Hypothalamus (tissue), 51 donors: ENCODE data around the gene IGLL5.
"Not testable (repeated sequence)": the region's sequence is repeated elsewhere in the genome, so short reads cannot be mapped to it uniquely, and the experiment has no call there.

Source experiments
- DNase-seq, 51 donors: peaks; one replicate each; lab custom pipeline; 2025; lab: John Stamatoyannopoulos, UW

IGLL5 gene

DNA sequence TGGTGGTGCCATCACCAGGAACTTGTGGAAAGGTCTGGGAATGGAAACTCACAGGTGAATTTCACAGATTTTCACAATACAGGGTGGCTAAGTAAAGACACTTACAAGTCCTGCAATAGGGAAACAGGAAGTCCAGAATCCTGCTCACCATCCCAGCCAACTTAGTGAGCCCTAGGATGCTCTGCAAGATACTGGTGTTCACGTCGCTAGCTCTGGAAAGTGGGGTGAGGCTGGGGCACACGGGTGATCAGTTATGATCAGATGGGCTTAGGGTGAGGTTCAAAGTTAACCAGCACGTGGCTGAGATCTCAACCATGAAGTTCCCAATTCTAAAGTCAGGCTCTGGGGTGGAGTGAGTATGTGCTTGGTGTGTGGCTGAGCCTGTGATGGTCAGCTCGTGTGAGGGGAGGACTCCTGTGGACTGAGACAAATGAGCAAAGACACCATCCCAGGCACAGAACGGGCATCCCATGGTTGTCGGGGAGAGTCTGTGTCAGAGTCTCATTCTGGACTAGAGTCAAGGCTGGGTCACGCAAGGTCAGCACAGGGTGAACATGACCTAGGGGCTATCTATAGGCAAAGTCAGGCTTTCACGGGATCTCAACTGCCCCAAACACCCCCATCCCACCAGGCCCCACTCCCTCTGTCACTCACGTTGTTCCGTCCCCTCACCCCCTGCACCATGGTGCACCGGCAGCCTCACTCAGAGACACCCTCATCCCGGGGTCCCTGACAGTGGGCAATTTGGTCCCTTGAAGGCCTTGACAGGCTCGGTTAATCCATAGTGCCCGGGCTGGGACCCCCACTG, 23.9 kb downstream of the IGLL5 start:
- DNase-seq = no peak

DNA sequence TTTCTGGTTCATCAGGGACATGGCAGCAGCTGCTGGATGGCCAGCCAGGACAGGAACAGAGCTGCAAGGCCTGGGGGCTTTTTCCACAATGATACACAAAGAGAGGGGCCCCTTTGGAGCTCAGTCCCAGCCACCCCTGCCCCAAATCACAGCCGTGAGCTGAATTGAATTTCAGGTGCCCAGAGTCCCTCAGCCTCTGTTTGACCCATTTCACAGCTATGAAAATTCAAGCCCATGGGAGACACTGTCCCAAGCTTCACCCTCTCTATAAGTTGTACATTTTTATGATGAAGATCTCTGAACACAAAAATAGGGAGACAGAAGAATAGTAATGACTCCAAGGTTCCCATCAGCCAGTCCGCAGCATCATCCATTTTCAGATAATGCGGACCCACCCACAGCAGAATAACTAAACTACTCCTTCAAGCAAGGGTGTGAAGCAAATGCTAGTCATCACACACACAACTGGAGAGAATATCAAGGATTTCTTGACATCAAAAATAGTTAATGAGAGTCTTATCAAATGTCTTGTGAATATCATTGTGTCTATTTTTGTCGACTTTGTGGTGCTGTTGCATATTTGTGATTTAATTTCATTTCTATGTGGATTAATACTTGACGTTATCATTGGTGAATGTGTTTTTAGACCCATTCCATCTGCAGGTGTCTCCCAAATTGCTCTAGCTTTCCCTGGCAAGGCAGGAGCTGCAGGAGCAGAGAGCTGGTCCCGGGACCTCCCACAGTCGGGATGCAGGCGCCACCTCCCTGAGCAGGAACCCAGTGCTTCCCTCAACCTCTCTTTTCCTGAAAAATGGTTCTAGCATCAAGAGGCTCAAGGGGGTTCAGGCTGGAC, 24.7 kb downstream of the IGLL5 start:
- DNase-seq = no peak

DNA sequence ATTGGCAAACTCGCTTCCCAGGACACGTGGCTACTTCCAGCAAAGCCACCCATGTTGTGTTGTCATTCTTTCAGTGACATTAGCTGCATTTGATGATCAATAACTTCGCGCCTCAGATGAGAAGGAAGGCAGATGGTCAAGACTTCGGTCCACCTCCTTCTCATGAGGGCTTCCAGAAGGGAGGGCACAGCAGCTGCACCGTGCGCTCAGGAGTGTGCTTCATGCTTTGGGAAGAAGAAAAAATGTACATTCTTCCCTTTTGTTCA, 25.3 kb downstream of the IGLL5 start:
- no peak for DNase-seq

DNA sequence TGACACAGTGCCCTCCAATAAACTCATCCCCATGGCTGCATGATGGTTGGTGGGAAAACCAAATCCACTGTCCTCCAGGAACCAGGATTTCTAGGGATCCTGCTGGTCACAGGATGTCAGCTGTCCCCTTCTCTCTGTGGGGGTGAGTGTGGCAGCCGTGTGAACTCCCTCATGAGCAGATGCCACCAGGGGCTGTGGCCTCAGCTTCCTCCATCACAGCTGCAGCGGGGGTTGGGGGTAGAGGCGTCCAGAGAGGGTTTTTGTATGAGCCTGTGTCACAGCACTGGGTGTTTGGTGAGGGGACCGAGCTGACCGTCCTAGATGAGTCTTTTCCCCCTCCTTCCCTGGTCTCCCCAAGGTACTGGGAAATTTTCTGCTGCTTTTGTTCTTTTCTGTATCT, 26.4 kb downstream of the IGLL5 start:
- no peak for DNase-seq

DNA sequence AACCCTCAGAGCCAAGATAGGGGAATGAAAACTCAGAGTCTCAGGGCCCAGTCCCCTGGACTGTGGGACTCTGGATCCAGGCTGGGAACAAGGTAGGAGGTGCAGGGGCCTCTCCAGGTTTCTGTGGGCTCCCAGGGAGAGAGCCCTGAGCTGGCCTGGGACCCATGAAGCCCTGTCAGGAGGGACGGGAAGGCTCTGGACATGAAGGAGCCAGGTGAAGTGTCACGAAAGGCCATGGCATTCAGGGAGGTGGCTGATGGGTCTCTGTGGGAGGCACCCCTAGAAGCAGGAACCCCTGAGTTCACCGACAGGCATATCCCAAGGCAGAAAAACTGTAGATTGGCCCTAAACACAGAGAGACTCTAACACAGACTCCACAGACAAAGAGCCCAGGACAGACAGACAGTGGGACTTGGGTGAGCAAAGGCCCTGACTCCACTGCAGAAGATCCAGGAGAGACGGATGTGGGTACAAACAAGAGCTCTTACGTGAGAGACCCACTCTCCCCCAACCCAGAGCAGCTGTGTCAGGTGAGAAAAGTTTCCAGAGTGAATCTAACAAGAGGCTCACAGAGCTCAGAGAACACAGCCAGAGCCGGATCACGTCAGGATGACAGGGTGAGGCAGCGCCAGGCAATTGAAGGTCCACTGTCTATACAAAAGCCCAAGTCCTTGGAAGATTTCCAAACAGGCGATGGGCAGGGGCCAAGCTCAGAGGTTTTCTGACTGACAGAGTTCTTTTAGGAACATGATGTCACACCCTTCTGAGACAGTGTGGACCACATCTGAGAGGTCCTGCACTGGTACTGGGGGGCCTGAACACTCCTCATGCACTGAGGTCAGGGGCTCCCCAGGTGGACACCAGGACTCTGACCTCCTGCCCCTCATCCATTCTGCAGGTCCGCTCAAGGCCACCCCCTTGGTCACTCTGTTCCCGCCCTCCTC, 27.4 kb downstream of the IGLL5 start:
- DNase-seq = peak in 1 of 51 donors; percentile 26

DNA sequence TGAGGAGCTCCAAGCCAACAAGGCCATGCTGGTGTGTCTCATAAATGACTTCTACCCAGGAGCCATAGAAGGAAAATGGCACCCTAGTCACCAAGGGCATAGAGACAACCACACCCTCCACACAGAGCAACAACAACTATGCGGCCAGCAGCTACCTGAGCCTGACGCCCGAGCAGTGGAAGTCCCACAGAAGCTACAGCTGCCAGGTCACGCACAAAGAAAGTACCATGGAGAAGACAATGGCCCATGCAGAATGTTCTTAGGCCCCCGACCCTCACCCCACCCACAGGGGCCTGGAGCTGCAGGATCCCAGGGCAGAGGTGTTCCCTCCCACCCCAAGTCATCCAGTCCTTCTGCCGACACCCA, 28.0 kb downstream of the IGLL5 start:
- DNase-seq = no peak

DNA sequence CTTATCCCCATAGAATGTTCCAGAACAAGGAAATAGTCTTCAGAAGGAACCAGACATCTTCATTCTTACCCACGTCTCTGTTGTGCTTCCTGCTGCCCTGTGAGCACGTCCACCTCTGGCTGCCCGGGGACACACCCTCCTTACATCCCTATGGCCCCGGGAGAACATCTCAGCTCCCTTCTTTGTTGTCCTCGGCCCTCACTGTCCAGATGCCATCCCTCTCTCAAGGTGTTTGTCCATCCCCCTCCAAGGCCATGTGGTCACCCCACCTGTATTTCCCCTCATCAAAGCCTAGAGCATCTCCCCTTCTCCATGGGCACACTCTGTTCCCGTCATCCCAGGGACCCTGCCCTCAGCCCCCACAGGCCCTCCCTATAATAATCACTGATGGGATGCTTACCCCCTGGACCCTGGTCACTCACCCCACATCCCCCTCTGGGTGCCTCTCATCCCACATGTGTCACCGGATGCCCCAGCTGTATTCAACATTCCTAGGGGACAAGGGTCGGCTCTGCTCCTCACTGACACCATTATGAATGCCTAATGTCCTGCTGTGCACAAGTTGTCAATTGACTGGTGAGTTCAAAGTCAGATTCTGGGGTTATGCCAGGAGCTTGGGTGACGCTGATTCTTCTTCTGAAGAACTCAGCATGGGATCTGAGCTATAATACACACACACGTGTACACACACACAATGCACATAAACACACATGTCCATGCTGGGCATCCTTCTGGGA, 28.8 kb downstream of the IGLL5 start:
- no peak for DNase-seq

DNA sequence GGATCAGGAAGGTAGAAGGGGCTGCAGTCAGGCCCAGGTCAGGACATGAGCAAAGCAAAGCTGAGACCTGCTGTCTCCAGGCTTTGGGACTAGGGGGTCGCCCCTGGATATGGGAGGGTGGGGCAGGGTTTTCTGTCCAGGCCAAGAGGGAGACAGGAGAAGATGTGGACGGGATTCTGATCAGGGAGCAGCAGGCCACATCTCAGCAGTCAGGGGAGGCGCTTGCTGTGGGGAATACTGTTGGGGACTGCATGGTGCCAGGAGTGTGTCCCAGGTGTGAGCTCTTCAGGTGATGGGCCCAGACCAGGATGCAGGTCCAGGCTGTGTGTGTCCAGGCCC, 29.3 kb downstream of the IGLL5 start:
- DNase-seq = no peak

DNA sequence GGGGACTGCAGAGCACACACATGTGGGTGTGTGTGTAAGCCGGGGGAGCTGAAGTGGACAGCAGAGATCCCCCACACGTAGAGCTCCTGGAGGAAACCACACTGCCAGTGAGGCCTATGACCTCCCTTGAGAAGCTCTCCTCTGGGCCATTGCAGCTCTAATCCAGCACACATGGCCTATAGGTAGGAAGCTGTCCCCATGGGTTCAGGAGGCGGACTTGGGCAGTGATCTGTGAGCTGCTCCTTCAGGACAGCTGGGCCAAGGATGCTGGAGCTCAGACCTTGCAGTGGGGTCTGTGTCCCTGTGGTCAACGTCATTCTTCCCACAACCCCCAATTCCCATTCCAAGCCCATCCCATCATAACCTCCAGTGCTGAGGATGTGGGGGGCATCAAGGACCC, 29.8 kb downstream of the IGLL5 start:
- DNase-seq = no peak

DNA sequence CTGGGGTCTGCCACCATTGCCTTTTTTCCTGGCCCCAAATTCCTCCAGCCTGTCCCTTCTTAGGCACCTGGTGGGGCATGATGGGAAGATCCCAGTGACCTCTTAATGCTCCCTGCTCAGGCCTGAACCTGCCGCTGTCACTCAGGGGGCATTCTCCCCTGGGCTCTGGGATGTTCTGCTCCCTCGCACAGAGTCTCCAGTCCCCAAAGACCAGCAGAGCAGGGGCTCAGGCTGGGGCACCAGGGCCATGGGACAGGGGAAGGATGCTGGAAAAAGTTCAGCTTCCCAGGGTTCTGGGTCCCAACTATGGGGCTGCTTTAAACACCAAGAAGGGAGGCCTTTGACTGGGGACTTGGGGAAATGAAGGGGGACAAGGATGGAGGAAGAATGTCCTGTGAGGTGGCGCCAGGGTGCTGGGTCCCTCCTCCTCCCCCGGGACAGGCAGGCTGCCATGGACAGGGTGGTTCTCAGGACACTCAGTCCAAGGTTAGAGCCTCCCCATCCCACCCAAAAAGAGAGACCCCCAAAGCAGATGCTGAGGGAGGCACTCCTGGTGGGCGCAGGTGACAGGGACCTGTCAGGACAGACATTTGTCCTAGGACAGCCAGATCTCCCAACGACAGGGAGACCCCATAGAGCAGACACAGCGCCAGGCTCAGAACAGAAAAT, 30.8 kb downstream of the IGLL5 start:
- DNase-seq = no peak

DNA sequence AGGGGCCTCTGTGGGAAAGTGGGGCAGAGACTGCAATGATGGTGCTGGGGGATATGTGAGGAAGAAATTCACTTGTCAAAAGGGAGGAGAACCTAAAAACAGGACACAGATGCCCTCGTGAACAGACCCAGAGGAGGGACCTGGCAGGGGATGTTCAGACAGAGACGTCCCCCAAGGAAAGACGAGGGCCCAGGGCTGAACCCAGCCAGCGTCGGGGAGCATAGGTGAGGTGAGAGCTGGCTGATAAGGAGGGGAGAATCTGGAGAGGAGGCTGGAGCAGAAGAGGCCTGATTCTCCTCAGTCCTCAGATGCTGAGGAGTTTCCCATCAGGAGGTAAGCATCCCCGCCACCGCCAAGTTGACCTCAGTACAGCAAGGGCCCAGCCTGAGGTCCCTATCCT, 31.4 kb downstream of the IGLL5 start:
- no peak for DNase-seq

DNA sequence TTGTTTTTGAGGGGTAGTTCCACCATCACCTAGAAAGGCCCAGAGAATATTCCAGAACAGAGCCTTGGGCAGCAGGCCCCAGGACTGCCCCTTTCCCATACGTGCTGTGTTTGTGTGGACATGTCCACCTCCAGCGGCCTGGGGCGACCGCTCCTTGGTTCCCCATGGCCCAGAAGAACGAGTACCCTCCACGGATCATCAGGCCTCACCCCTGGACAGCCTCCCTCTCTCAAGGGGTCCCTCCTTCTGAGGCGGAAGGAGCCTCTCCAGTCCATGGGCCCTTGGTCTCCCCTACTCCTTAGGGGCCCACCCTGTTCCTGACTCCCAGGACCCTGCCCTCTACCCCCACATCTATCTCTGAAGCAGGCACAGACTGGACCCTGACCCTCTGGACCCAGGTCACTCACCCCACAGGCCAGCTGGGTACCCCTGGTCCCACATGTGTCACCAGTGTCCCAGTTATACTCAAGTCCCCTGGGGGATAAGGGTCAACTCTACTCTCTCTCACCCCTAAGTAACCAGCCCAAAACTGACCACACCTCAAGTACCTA, 32.6 kb downstream of the IGLL5 start:
- DNase-seq = no peak

DNA sequence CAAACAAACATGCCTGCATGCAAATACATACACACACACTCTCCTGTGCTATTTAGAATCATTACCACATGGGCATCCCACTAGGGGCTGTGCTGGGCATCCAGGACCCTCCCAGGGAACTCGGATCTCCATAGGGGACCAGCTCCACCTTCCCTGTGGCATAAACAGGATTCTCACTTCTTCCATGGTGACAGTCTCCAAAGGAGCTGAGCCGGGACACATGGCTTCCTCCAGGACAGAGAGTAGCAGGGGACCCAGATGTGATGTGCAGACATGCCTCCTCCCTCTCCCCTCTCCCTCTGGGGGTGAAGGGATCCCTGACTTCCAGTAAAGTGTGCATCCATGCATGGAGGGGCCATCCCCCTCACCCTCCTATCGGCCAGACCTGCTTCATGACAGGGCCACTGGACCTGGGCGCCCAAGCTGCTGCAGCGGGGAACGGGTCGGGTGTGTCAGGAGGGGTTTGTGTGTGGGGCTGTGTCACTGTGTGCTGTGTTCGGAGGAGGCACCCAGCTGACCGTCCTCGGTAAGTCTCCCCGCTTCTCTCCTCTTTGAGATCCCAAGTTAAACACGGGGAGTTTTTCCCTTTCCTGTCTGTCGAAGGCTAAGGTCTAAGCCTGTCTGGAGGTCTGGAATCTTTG, 33.4 kb downstream of the IGLL5 start:
- no peak for DNase-seq

DNA sequence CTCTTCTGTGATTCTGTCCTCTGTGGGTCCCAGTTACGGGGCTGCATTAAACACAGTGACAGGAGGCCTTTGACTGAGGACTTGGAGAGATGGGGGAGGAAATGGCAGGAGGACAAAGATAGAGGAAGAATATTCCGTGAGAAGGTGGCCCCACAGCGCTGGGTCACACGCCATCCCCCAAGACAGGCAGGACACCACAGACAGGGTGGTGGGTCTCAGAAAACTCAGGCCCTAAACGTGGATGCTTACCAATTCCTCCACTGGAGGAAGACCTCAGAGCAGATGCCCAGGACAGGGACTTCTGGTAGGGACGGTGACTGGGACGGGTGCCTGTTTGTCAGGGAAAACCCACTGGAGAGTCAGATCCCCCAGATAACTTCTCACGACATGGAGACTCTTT, 34.0 kb downstream of the IGLL5 start:
- no peak for DNase-seq

DNA sequence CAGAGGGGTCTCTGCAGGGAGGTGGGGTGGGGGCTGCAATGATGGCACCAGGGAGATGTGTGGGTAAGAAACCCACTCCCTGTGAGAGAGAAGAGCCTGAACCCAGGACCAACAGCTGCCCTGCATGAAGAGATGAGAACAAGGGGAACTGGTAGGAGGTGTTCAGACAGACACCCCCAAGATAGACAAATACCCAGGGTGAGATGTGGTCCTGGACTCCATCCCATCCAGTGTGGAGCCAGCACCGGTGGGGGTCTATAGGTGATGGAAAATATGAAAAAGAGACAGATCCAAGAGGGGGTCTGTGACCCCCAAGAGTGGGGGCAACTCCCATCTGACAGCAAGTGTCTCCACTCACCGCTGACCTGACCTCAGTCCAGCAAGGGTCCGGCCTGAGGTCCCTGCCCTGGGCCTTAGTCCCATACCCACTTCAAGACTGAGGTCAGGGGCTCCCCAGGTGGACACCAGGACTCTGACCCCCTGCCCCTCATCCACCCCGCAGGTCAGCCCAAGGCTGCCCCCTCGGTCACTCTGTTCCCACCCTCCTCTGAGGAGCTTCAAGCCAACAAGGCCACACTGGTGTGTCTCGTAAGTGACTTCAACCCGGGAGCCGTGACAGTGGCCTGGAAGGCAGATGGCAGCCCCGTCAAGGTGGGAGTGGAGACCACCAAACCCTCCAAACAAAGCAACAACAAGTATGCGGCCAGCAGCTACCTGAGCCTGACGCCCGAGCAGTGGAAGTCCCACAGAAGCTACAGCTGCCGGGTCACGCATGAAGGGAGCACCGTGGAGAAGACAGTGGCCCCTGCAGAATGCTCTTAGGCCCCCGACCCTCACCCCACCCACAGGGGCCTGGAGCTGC, 34.7 kb downstream of the IGLL5 start:
- not testable (repeated sequence) for DNase-seq

DNA sequence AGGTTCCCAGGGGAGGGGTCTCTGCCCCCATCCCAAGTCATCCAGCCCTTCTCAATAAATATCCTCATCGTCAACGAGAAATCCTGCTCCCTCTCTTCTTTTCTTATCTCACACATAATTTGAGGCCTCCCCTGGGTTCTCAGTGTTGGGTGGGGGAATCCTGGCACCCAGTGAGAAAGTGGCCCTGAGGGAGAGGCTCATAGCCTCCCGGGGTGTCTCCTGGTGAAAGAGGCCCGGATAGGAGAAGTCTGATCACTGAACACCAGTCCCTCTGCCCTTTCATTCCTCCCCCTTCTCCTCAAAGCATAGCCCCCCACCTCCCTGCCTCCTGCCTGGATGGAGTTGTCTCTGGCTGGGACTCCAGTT, 35.3 kb downstream of the IGLL5 start:
- no peak for DNase-seq

DNA sequence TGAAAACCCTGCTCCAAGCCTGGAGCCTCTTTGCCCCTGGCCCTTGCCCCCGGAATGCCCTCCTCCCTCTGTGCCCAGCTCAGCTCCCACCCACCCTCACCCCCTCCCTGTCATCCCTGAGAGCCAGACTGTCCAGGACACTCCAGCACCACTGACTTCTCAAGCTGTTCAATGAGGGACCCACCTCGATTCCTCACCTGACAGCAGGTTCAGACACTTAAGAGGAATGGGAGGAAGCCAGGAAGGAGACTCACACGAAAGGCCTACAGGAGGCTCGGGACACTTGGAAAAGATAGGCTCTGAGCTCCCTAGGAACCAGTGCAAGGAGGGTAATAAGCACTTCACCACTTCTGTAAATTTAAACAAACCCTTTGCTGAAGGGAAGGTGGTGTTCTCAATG, 35.8 kb downstream of the IGLL5 start:
- no peak for DNase-seq

DNA sequence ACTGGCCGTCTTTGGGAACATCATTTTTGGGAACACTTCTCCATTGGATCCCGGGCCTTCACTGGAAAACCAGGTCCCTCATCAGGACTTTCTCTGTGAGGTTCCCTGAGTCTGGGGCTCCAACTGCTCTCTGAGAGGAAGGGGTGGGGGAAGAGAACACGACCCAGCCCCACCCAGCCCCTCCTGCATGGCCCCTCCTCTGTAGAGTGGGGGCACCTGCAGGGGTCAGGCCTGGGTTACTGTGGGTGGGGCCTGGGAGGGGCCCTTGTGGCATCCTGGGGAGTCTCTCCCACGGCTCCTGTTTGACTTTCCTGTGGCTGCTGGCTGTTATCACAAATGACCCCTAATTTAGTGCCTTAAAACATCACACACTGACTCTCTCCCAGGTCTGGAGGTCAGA, 36.3 kb downstream of the IGLL5 start:
- no peak for DNase-seq
